ENCODE results near the gene NOSTRIN. TPM values are rescaled to one million over a fixed set of nuclear protein-coding genes. Genes with fewer than 3 reads are reported as not detected.

The NOSTRIN gene
- total RNA-seq, 1 donor from 2014 or later = 14.7 TPM

GRCh38 chr2:168912901-168913369 lies 110.5 kb downstream of the NOSTRIN start:
- intact Hi-C loops (cut with micrococcal nuclease) = loop anchor here (5.0 kb wide), 1 partner anchor 141 kb away; no protein-coding TSS in a partner anchor

DNA sequence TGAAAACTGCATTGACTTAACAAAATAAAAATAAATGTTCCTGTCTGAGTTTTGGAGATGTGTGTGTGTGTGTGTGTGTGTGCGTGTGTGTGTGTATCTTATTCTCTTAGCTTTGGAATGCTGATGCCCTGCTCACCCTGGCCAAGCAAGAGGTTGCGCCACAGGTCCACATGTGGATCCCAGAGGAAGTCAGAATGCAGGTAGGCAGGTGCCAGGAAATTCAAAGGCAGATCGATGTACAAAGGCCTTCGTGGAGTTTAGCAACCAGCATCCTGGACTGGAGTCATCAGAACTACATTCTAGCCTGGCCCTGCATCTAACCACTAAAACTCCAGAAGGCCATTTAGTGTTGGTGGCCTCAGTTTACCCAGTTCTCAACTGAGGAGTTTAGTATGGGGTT lies 111.1 kb downstream of the NOSTRIN start:
- no peak for DNase-seq
- H3K36me3 ChIP-seq = no peaks in the 10 kb centered on the region
- H3K27me3 ChIP-seq (ENCODE audit: low read depth) = peaks cover 33% of the 10 kb centered on the region
- H3K4me1 ChIP-seq = peaks cover 7% of the 10 kb centered on the region
- no peak overlapping the region for H3K4me3 ChIP-seq
- peaks cover 6% of the 10 kb centered on the region for H3K9me3 ChIP-seq (replicated peaks)
- TF ChIP-seq CTCF (IDR thresholded peaks at IDR 0.05; ENCODE audit: borderline replicate concordance) = no peak
- intact Hi-C loops (cut with micrococcal nuclease) = loop anchor here (5.0 kb wide), 1 partner anchor 141 kb away; no protein-coding TSS in a partner anchor
- no peak overlapping the region for H3K27ac ChIP-seq (replicated peaks)

More at GRCh38 chr2:168912901-168913369, 110.5 kb downstream of the NOSTRIN start:
- Histone ChIP-seq H3K27ac (replicated peaks) (no peak overlapping the region), H3K9me3 (replicated peaks) (peaks cover 6% of the 10 kb centered on the region), H3K36me3 (no peaks in the 10 kb centered on the region), H3K4me1 (peaks cover 7% of the 10 kb centered on the region), H3K4me3 (peak overlapping the region; percentile 43), H3K27me3 (ENCODE audit: low read depth) (peaks cover 33% of the 10 kb centered on the region)
- peak; percentile 22 for DNase-seq
- no peak for TF ChIP-seq CTCF (IDR thresholded peaks at IDR 0.05; ENCODE audit: borderline replicate concordance)

Other genes with a start within 250 kb of the NOSTRIN start
- 0.60 TPM for gene SPC25, start 87.8 kb downstream of the NOSTRIN start, total RNA-seq
- not detected for gene G6PC2, start 98.7 kb downstream of the NOSTRIN start, total RNA-seq
- gene ABCB11, start 228.7 kb downstream of the NOSTRIN start, total RNA-seq = 0.05 TPM